CD1c-positive myeloid dendritic cell (primary cell): ENCODE results near the gene GRB14.

Source experiments
- DNase-seq: peaks from one replicate; pipeline ENCODE4 v3.0.0-alpha.2; 2016; ENCODE audit errors: extremely low spot score

Gene GRB14

GRCh38 chr2:164613321-164613982, 7.8 kb downstream of the GRB14 start:
- DNase-seq = no peak

GRCh38 chr2:164609790-164610189, 11.5 kb downstream of the GRB14 start:
- DNase-seq = no peak

- no peak for DNase-seq
Observed at GRCh38 chr2:164606557-164606956, 14.7 kb downstream of the GRB14 start.

GRCh38 chr2:164605295-164605694, 16.0 kb downstream of the GRB14 start:
- no peak for DNase-seq

DNA sequence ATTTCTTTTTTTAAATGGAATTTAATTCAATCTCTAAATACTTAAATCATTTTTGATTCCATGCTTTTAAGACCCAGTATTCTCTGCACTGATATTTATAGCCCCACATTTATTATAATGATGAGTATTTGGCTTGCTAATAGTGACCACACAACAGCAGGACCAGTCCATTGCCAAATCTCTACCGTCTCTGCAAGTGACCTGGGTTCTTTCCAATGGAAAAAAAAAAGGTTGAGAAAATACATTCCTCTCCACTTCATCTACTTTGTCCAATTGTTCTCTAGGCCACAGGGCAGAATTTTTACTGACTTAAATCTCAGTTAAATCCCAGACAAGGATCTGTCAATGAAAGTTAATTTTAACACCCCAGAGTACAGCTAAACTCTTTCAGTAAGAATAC, 20.5 kb downstream of the GRB14 start:
- DNase-seq = no peak

GRCh38 chr2:164599954-164600589, 21.2 kb downstream of the GRB14 start:
- peak; percentile 70 for DNase-seq

GRCh38 chr2:164597983-164598382, 23.3 kb downstream of the GRB14 start:
- no peak for DNase-seq

DNA sequence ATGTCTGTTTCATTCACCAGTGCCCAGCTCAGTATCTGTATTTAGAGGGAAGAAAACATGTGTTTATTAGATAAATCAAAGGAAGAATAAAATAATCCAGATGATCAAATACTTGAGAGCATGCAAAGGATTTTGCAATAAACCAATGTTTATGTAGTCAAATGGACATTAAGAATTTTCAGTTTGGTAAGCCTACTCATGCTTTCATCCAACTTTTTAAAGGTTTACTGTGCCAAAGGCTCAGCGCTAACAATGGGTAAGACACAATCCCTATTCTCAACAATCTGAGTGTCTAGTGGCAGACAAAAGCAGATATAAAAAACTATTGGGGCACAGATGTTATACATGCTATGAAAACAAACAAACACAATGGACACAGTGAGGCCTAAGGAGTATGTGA, 26.3 kb downstream of the GRB14 start:
- no peak for DNase-seq

GRCh38 chr2:164593959-164594358, 27.3 kb downstream of the GRB14 start:
- DNase-seq = no peak

DNA sequence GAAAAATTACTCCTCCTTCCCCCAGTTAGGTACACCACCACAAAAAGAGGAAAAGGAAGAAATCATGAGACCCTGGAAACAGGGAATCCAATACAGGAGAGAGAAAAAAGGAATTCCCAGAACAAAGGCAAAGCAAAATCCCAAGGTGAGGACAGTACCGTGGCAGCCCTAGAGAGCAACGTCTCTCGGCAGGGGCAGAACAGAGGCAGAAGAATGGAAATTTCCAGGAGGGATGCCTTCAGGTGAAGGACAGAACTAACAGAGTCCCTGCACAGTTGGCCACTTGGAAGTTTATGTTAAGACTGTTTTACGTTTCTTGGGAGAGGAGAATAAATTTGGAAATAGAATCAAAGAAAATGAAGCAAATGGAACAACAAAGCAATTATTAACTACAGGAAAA, 27.7 kb downstream of the GRB14 start:
- DNase-seq = no peak

DNA sequence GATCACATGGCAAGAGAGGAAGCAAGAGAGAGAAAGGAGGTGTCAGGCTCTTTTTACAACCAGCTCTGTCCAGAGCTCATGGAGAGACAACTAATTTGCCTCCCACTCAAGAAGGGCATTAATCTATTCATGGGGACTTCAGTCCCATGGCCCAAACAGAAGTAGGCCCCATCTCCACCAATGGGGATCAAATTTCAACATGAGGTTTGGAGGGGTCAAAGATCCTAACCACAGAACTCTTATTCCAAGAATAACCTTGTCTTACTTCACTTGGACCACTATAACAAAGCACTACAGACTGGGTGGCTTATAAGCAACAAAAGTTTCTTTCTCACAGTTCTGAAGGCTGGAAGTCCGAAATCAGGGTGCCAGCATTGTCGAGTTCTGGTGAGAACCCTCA, 31.8 kb downstream of the GRB14 start:
- DNase-seq = no peak

- no peak for DNase-seq
Observed at GRCh38 chr2:164581050-164581449, 40.2 kb downstream of the GRB14 start.

GRCh38 chr2:164574931-164575330, 46.4 kb downstream of the GRB14 start:
- DNase-seq = no peak

GRCh38 chr2:164570475-164570874, 50.8 kb downstream of the GRB14 start:
- DNase-seq = no peak

- no peak for DNase-seq
Observed at GRCh38 chr2:164569378-164569777, 51.9 kb downstream of the GRB14 start.

DNA sequence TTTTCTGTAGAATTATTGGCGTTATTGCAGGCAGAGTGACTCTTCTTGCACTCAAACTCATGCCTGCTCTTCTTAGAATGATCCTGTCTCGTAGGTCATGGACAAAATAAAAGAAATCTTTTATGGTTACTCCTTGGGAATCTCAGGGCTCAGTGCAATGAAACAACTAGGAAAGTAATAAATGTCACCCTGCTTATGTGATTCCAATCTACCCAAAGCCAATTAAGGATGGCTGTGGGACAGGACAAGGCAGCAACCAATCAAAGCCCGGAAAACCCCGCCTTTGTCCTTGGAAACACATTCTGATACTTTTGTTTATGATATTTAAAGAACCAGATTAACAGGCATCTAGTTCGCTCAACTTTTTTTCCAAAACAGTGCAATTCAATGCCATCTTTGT, 53.0 kb downstream of the GRB14 start:
- DNase-seq = no peak

DNA sequence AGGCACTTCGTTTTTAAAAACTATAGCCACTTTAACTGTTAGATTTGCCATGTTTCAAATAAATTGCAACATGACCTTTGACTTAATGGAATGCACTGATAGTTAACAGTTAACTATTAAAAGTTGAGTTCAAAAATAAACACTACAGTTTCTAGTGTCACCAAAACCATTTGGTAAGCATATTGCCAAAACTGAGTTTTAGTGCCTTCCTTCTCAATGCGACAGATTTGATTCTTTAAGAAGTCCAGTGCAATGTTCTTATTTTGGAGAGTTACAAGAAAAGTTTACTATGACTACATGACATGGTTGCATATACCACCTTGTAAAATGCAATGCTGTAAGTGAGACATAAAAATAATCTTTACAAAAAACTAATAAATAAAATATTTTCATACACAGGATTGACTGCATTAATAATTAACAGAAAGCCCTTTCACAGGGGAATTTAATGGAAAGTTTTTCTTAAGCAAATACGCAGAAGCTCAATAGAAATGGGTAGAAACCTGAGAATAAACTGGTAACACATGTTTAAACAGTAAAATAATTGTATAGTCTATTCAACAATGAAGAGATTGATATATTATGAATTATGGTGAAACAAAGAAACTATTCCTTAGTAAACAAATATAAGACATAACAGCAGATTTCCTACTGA, 53.8 kb downstream of the GRB14 start:
- no peak for DNase-seq

DNA sequence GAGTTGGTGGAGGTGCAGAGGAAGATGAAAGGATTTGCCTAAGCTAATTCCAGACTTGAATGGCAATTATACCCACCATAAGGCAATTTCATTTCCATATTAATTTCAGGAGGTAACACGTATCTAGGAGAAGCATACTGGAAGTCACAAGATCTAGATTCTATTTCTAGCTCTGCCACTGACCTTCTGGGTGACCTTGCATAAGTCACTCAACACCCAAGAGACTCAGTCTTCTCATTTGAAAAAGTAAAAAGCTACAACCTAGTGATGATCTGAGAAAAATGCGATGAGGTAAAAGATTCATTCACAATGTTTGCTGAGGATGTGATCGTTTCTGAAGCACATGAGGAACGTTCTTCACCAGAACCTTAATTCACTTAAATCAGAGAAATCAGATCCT, 55.9 kb downstream of the GRB14 start:
- DNase-seq = no peak

GRCh38 chr2:164562666-164563065, 58.6 kb downstream of the GRB14 start:
- DNase-seq = no peak

DNA sequence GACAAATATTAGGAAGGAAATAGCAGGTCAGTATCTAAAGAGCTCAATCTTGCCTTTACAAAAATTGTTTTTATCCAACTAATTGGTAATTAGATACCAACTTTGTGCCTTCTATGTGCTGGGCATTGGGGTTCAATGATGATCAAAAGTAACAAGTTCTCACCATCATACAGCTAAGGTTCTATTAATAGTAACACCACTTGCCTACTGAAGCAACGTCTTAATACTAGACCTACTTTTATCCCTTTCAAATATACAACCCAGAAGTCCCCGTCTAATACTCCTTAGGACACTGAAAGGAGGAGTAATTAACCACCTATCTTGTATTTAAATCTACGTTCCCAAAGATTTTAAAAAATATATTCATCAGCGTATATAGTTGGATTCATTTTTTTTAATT, 59.3 kb downstream of the GRB14 start:
- DNase-seq = no peak

DNA sequence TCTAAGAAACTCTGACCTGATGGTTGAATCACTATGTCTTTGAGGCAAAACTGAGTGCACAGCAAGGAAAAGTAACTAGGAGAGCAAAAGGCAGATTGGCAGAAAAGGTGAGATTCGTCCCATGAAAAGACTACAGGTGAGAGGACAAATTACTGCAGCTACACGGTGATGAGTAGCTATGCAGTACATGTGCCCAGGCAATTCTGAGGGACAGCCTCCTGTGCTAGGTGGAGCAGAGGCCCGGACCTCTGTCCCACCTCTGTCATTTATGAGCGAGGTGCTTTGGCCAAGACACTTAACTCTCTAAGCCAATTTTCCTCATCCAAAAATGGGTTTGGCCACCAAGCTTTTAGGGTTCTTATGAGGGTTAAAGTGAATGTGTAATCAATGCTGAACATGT, 59.9 kb downstream of the GRB14 start:
- no peak for DNase-seq

GRCh38 chr2:164560902-164561301, 60.4 kb downstream of the GRB14 start:
- DNase-seq = no peak

DNA sequence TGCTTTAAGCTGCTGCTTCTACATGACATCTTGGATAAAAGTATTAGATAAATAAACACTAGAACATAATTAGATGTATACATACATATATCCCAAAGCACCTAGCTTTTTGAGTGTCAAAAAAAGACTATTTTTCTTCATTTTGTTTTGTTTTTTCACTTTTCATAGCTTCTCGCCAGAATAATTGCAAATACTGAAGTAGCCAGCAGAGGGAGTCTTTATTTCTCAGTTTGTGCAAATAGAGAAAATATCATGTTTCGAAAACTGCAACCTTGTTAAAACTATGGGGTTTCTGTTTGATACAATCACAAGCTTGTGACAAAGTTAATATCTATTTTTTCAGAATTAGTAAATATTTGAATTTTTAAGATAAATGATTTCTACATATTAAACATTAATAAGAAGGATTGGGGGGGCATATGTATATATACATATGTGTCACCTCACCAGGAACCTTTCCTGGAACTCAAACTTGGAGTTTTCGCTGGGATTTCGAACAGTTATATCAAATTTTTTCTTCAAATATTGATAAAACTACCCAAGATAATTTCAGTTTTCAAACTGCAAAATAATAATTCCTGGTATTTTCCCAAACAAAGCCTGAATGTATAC, 61.0 kb downstream of the GRB14 start:
- DNase-seq = peak; percentile 30
